Cardiac muscle cell (in vitro differentiated cells and primary cell): ENCODE measurements around the gene B3GALNT1. TPM values are rescaled to one million over a fixed set of nuclear protein-coding genes. Genes with fewer than 3 reads are reported as not detected.

Experiments
- DNase-seq, 2 donors: peaks; one replicate each; pipeline versions ENCODE4 v3.0.0 to v3.0.0-alpha.2; 2010 to 2017; ENCODE audit warnings: low read depth in 1 of 2, low spot score in 1 of 2
- H3K27ac ChIP-seq: fragments of 200-600 bp; sonication (generic); 2 replicates; pipeline ENCODE4 v1.5.1; 2016
- H3K27me3 ChIP-seq: fragments of 200-600 bp; sonication (generic); 2 replicates; pipeline ENCODE4 v1.6.0; 2016; ENCODE audit warnings: control low read depth
- H3K36me3 ChIP-seq: fragments of 200-600 bp; sonication (generic); 2 replicates; pipeline ENCODE4 v1.5.1; 2016; ENCODE audit warnings: control low read depth
- H3K4me1 ChIP-seq: fragments of 200-600 bp; sonication (generic); 2 replicates; pipeline ENCODE4 v1.8.1; 2017; ENCODE audit warnings: low read depth, mild to moderate bottlenecking, mixed run types
- H3K4me3 ChIP-seq: fragments of 200-600 bp; sonication (generic); 2 replicates; pipeline ENCODE4 v1.5.1; 2016; ENCODE audit warnings: mild to moderate bottlenecking
- H3K9me3 ChIP-seq: fragments of 200-600 bp; sonication (generic); 2 replicates; pipeline ENCODE4 v1.5.1; 2017; ENCODE audit warnings: low read depth, mild to moderate bottlenecking, control low read depth
- polyA plus RNA-seq: library from polyadenylated mRNA; unstranded; fragments of >200 nt; fragmentation: Nextera tagmentation; extraction: Ambion mirVana; gene quantifications from 2 replicates; pipeline ENCODE4 v1.2.1, GENCODE V29; 2016
- total RNA-seq: library from RNA; depleted of rRNA; stranded (reverse); fragments of >200 nt; gene quantifications from 2 replicates; pipeline ENCODE4 v1.2.3, GENCODE V29; 2016
- TF ChIP-seq, protein P1 (sequence below): IDR thresholded peaks from 2 replicates; pipeline ENCODE4 v1.5.1; 2012; ENCODE audit warnings: low read depth, mild to moderate bottlenecking, low read length

B3GALNT1 gene
- total and polyA plus RNA-seq, 2 experiments from 2014 or later: 6.6 to 10.8 TPM

DNA sequence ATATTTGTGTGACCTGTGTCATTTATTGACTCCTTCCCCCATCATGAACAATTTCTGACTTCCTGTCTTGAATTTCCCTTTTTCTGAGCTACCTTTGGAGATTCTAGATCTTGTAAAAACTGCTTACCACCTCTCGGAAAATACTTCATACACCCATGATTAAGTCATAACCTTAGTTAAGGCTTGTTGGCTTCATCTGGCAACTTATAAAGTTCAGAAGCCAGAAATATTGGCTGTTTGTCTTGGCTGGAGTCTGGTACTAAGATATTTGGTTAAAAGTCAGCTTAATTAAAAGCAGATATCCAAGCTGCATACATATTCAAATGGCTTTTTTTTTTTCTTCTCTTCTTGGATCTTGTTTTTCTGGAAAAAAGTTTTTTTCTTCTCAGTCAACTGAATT is 37.3 kb upstream of the B3GALNT1 start:
- no peak overlapping the region for H3K4me3 ChIP-seq
- no peaks in the 10 kb centered on the region for H3K4me1 ChIP-seq
- no peaks in the 10 kb centered on the region for H3K36me3 ChIP-seq
- H3K9me3 ChIP-seq: no peaks in the 10 kb centered on the region
- H3K27ac ChIP-seq: no peak overlapping the region
- H3K27me3 ChIP-seq: no peaks in the 10 kb centered on the region
- TF ChIP-seq, protein P1, sequence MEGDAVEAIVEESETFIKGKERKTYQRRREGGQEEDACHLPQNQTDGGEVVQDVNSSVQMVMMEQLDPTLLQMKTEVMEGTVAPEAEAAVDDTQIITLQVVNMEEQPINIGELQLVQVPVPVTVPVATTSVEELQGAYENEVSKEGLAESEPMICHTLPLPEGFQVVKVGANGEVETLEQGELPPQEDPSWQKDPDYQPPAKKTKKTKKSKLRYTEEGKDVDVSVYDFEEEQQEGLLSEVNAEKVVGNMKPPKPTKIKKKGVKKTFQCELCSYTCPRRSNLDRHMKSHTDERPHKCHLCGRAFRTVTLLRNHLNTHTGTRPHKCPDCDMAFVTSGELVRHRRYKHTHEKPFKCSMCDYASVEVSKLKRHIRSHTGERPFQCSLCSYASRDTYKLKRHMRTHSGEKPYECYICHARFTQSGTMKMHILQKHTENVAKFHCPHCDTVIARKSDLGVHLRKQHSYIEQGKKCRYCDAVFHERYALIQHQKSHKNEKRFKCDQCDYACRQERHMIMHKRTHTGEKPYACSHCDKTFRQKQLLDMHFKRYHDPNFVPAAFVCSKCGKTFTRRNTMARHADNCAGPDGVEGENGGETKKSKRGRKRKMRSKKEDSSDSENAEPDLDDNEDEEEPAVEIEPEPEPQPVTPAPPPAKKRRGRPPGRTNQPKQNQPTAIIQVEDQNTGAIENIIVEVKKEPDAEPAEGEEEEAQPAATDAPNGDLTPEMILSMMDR: no peak
- DNase-seq: peak in 1 of 2 donors; percentile 32

DNA sequence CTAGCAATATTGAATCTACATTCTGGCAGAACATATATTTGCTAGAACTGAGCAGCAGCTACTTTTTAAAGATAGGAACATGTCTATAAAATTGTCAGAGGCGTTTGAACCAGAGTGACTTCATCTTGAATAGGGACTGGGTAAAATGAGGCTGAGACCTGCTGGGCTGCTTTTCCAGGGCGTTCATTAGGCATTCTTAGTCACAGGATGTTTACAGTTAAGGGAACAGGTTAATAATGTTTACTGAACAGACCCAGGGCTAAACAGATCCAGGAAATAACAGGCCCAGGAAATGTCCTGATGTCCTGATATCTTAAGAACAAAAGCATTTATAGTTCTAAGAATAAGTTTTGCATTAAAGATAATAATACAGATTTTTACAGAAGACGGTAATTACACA is 34.5 kb upstream of the B3GALNT1 start:
- Histone ChIP-seq H3K9me3 (no peaks in the 10 kb centered on the region), H3K36me3 (no peaks in the 10 kb centered on the region), H3K27me3 (no peaks in the 10 kb centered on the region), H3K4me3 (no peak overlapping the region), H3K4me1 (no peaks in the 10 kb centered on the region), H3K27ac (no peak overlapping the region)
- DNase-seq: no peak
- TF ChIP-seq, protein P1: no peak

DNA sequence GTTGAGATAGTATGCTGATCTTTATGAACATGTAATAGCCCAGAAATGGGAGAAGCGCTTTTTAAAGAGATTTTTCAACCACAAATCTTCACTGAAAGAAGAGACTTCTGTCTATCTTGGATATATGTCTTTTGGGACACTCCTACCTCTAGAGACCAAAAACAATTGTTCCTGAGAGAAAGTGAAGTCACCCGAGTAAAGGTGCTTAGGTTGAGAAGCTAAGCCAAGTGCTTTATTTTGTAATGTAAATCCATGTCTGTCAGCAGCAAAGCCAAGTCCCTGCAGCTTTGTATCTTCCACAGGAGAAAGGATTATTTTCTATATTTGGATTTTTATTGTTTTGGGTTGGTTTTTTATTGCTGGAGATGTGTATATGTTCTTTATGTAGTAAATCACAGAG is 32.1 kb upstream of the B3GALNT1 start:
- Histone ChIP-seq H3K36me3 (no peaks in the 10 kb centered on the region), H3K9me3 (no peaks in the 10 kb centered on the region), H3K4me3 (no peak overlapping the region), H3K27me3 (no peaks in the 10 kb centered on the region), H3K27ac (no peak overlapping the region), H3K4me1 (no peaks in the 10 kb centered on the region)
- DNase-seq: no peak
- TF ChIP-seq, protein P1: no peak

DNA sequence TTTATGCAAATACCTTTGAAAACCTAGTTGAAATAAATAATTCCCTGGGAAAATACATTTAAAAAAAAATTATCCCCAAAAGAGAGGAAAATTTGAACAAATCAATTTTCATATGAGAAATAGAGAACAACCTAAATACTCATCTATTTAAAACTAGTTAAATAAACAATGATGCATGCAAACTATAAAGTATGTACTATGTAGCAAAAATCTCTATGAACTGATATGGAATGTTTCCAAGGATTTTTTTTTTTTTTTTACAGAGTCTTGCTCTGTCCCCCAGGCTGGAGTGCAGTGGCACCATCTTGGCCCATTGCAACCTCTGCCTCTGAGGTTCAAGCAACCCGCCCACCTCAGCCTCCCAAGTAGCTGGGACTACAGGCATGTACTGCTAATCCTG is 27.2 kb upstream of the B3GALNT1 start:
- TF ChIP-seq, protein P1: no peak
- Histone ChIP-seq H3K4me1 (no peaks in the 10 kb centered on the region), H3K9me3 (no peaks in the 10 kb centered on the region), H3K27ac (no peak overlapping the region), H3K4me3 (no peak overlapping the region), H3K27me3 (no peaks in the 10 kb centered on the region), H3K36me3 (no peaks in the 10 kb centered on the region)
- no peak for DNase-seq

DNA sequence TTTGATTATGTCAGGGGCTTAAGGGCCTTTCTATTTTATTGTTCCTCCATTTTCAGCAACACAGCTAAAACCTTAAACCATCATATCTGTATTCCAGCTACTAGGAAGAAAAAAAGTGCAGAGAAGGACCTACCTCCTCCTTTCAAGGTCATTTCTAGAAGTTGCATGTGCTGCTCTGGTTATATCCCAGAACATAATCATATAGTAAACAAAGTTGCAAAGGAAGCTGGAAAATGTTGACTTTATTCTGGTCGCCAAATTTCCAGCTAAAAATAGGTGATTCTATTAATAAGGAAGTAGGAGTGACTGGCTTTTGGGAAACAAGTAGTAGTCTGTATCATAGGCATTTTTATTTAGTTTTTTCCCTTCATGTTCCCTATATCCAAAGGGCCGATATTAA is 21.3 kb upstream of the B3GALNT1 start:
- no peak overlapping the region for H3K27ac ChIP-seq
- no peak overlapping the region for H3K4me3 ChIP-seq
- no peaks in the 10 kb centered on the region for H3K4me1 ChIP-seq
- DNase-seq: no peak
- H3K36me3 ChIP-seq: no peaks in the 10 kb centered on the region
- no peaks in the 10 kb centered on the region for H3K27me3 ChIP-seq
- H3K9me3 ChIP-seq: no peaks in the 10 kb centered on the region
- TF ChIP-seq, protein P1: no peak

DNA sequence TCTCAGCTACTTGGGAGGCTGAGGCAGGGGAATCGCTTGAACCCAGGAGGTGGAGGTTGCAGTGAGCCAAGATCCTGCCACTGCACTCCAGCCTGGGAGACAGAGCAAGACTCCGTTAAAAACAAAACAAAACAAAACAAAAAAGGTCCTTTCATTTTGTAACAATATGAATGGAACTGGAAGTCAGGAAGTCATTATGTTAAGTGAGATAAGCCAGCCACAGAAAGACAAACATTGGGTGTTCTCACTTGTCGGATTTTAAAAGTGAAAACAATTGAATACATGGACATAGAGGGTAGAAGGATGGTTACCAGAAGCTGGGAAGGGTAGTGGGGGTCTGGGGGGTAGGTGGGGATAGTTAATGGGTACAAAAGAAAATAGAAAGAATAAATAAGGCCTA is 12.5 kb upstream of the B3GALNT1 start:
- Histone ChIP-seq H3K4me1 (no peaks in the 10 kb centered on the region), H3K9me3 (no peaks in the 10 kb centered on the region), H3K27ac (no peak overlapping the region), H3K27me3 (no peaks in the 10 kb centered on the region), H3K36me3 (no peaks in the 10 kb centered on the region), H3K4me3 (no peak overlapping the region)
- no peak for DNase-seq
- TF ChIP-seq, protein P1: no peak
